Measurements from ENCODE around the gene DENND5A. TPM values are rescaled to one million over a fixed set of nuclear protein-coding genes. Genes with fewer than 3 reads are reported as not detected.

The DENND5A gene
- total and polyA plus RNA-seq, 2 donors (not counting 1 experiment from before 2014, with no cell fraction given) = 41.3 to 66.5 TPM

DNA sequence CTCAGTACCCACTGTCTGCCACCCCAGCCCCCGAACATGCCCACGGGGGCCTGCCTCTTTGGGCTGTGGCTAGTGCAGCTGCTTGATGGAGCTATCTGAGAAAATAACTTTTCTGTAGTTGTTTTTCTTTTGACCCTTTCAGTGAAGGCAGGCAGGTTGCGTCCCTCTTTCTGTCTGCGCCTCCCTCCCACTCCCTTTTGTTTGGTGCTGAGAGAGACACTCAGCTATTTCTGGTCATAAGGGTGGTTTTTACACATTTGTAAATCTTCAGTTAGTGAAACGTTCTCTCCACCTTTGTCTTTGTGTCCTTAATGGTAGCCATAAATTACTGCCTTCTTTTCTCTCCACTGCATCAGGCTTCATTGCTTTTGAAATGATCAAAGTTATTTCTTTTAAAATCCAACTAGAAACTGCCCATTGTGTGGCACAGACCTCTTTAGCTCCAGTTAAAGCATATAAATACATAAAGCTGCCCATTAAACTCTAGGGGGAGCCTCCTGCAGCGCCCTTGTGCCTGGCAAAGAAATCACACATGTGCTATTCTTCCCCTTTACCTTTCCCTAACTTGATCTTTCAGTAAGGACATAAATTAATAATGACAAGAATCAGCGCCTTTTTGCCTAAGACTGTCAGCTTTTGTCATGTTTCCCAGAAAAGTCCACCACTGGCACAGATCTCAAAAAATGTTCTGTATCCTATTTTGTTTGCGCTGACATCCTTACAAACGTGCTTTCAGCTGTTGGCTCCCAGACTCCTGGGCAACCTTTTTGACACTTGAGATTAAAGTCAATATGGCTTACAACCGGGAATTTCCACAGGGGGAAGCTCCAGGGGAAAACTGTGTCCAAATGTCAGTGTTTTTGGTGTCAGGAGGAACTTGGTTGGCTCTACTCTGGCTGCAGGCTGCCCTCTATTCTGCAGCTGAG, 172.0 kb downstream of the DENND5A start:
- TF ChIP-seq, protein P1, sequence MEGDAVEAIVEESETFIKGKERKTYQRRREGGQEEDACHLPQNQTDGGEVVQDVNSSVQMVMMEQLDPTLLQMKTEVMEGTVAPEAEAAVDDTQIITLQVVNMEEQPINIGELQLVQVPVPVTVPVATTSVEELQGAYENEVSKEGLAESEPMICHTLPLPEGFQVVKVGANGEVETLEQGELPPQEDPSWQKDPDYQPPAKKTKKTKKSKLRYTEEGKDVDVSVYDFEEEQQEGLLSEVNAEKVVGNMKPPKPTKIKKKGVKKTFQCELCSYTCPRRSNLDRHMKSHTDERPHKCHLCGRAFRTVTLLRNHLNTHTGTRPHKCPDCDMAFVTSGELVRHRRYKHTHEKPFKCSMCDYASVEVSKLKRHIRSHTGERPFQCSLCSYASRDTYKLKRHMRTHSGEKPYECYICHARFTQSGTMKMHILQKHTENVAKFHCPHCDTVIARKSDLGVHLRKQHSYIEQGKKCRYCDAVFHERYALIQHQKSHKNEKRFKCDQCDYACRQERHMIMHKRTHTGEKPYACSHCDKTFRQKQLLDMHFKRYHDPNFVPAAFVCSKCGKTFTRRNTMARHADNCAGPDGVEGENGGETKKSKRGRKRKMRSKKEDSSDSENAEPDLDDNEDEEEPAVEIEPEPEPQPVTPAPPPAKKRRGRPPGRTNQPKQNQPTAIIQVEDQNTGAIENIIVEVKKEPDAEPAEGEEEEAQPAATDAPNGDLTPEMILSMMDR (IDR thresholded peaks at IDR 0.05) = no peak
- TF ChIP-seq EZH2 (IDR thresholded peaks at IDR 0.05; ENCODE audit: borderline replicate concordance, insufficient read depth, low read depth, low read length, poor library complexity, severe bottlenecking) = no peak
- no peaks in the 10 kb centered on the region for H3K9me3 Mint-ChIP-seq (ENCODE audit: insufficient read depth)
- Histone ChIP-seq H4K20me1 (ENCODE audit: control insufficient read depth, insufficient read depth, low read length, poor library complexity, severe bottlenecking) (no peaks in the 10 kb centered on the region), H3K9me3 (ENCODE audit: control extremely low read depth in 1 of 3, control insufficient read depth in 2 of 3, insufficient read depth in 1 of 3, low read length in 2 of 3) (no peaks in the 10 kb centered on the region), H2AFZ (ENCODE audit: insufficient read depth, low read depth, low read length, poor library complexity, severe bottlenecking) (no peak overlapping the region), H3K9ac (ENCODE audit: low read length) (no peak overlapping the region), H3K36me3 (replicated peaks in 1 of 2; ENCODE audit: control extremely low read depth in 1 of 2, control insufficient read depth in 1 of 2, extremely low read depth in 1 of 2, insufficient read depth in 2 of 2, low read length in 1 of 2) (no peaks in the 10 kb centered on the region), H3K79me2 (ENCODE audit: control insufficient read depth, insufficient read depth, low read length) (no peaks in the 10 kb centered on the region), H3K27me3 (replicated peaks in 1 of 4; ENCODE audit: control extremely low read depth in 1 of 4, control insufficient read depth in 3 of 4, insufficient read depth in 4 of 4, low read length in 3 of 4) (peaks cover 0 to 47% (median 18%) of the 10 kb centered on the region in 4 experiments), H3K27ac (ENCODE audit: low read length in 2 of 2) (no peak overlapping the region), H3K4me3 (ENCODE audit: control extremely low read depth in 1 of 5, extremely low read depth in 1 of 5, insufficient read depth in 1 of 5, low read depth in 2 of 5, low read length in 4 of 5) (no peak overlapping the region), H3K4me2 (replicated peaks; ENCODE audit: low read depth, low read length, poor library complexity, severe bottlenecking) (no peak overlapping the region), H3K4me1 (ENCODE audit: control insufficient read depth in 2 of 2, insufficient read depth in 2 of 2, low read length in 2 of 2) (peaks cover 8 to 14% of the 10 kb centered on the region in 2 donors)
- ATAC-seq (ENCODE audit: low read depth) (no peak), DNase-seq (no peak)
- peak overlapping the region; percentile 73 for H3K4me3 Mint-ChIP-seq
- H3K27ac Mint-ChIP-seq = no peak overlapping the region
- CTCF ChIA-PET = interaction anchor here (1.0 kb wide), 1 partner anchor 414 kb away, joined by 4 read pairs; no protein-coding TSS in a partner anchor
- POLR2A ChIA-PET = no interaction called here
- peaks cover 13% of the 10 kb centered on the region for H3K4me1 Mint-ChIP-seq
- intact Hi-C loops (cut with micrococcal nuclease) = no loop called here
- H3K27me3 Mint-ChIP-seq = peaks cover 75% of the 10 kb centered on the region
- WGBS (ENCODE audit: insufficient coverage) = 61% methylated on average over 4 of the region's 10 CpGs

DNA sequence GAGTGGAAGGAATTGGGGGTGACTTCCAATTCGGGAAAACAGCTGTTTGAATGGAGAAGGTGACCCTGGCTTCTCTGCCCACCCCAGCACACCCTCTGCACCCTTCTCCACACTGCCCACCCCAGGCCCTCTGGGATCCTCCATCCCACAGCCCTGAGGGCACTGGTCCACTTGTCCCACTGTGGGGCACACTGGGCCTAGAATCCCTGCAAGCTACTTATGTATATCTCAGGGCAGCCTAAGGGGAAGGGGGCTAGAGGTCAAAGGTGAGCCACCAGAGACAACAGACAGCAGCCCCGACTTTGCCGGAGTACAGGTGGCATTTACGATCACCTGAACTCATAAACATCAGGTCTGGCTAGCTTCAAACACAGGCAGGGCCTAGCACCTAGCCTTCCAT, 173.1 kb downstream of the DENND5A start:
- Mint-ChIP-seq H3K4me1 (peaks cover 13% of the 10 kb centered on the region), H3K4me3 (peak overlapping the region; percentile 73), H3K9me3 (ENCODE audit: insufficient read depth) (no peaks in the 10 kb centered on the region), H3K27me3 (peaks cover 73% of the 10 kb centered on the region), H3K27ac (no peak overlapping the region)
- Histone ChIP-seq H3K9ac (ENCODE audit: low read length) (no peak overlapping the region), H3K36me3 (replicated peaks in 1 of 2; ENCODE audit: control extremely low read depth in 1 of 2, control insufficient read depth in 1 of 2, extremely low read depth in 1 of 2, insufficient read depth in 2 of 2, low read length in 1 of 2) (no peaks in the 10 kb centered on the region), H3K79me2 (ENCODE audit: control insufficient read depth, insufficient read depth, low read length) (no peaks in the 10 kb centered on the region), H3K9me3 (ENCODE audit: control extremely low read depth in 1 of 3, control insufficient read depth in 2 of 3, insufficient read depth in 1 of 3, low read length in 2 of 3) (no peaks in the 10 kb centered on the region), H2AFZ (ENCODE audit: insufficient read depth, low read depth, low read length, poor library complexity, severe bottlenecking) (no peak overlapping the region), H3K4me1 (ENCODE audit: control insufficient read depth in 2 of 2, insufficient read depth in 2 of 2, low read length in 2 of 2) (peaks cover 8 to 14% of the 10 kb centered on the region in 2 donors), H3K27ac (ENCODE audit: low read length in 2 of 2) (no peak overlapping the region), H3K27me3 (replicated peaks in 1 of 4; ENCODE audit: control extremely low read depth in 1 of 4, control insufficient read depth in 3 of 4, insufficient read depth in 4 of 4, low read length in 3 of 4) (peaks cover 0 to 47% (median 18%) of the 10 kb centered on the region in 4 experiments), H3K4me2 (replicated peaks; ENCODE audit: low read depth, low read length, poor library complexity, severe bottlenecking) (peak overlapping the region; percentile 69), H4K20me1 (ENCODE audit: control insufficient read depth, insufficient read depth, low read length, poor library complexity, severe bottlenecking) (no peaks in the 10 kb centered on the region), H3K4me3 (ENCODE audit: control extremely low read depth in 1 of 5, extremely low read depth in 1 of 5, insufficient read depth in 1 of 5, low read depth in 2 of 5, low read length in 4 of 5) (no peak overlapping the region)
- POLR2A ChIA-PET = no interaction called here
- 87% methylated on average over 3 of the region's 4 CpGs for WGBS (ENCODE audit: insufficient coverage)
- no peak for TF ChIP-seq EZH2 (IDR thresholded peaks at IDR 0.05; ENCODE audit: borderline replicate concordance, insufficient read depth, low read depth, low read length, poor library complexity, severe bottlenecking)
- TF ChIP-seq, protein P1 (IDR thresholded peaks at IDR 0.05) = no peak
- ATAC-seq (ENCODE audit: low read depth) = no peak
- DNase-seq = no peak
- CTCF ChIA-PET = interaction anchor here (1.0 kb wide), 1 partner anchor 415 kb away, joined by 4 read pairs; no protein-coding TSS in a partner anchor
- intact Hi-C loops (cut with micrococcal nuclease) = no loop called here
